Measurements from ENCODE around the gene PACSIN1. TPM values are rescaled to one million over a fixed set of nuclear protein-coding genes. Genes with fewer than 3 reads are reported as not detected.

PACSIN1 gene
- total and polyA plus RNA-seq, 7 donors, result 0.36 to 1.9 (median 0.68) TPM; not detected in 2

DNA sequence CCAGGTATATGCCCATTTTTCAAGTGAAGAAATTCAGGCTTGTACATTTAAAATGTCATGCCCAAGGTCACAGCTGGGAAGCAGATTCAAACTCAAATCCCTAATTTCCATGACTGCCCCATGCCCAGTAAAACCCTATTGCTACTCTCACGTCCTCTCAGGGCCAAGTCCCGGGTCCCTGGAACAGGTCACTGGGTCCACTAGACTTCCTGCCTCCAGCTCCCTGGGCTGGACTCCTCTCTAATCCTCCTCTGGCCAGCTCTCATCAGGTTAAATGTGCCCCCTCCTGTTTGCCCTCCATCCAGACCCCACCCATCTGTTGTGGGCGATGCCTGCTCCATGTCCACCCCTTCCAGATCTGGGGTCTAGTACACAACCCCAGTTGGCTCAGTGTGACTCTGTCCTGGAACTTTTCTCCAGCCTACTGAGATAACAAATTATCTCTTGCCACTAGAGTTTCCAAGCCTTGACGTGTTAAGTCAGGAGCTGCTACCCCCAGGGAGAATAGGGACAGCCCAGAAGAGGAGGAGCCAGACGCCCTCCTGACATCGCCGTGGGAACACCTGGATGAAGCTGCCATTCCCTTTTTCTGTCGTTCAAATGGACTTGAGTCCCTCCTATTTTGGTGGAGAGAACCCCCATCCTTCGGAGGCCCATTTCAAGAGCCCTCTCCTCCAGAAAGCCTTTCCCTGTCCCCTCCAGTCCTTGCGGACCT, 93.9 kb downstream of the PACSIN1 start:
- Histone ChIP-seq H3K36me3 (no peaks in the 10 kb centered on the region), H3K9me3 (peaks cover 0 to 6% (median 3%) of the 10 kb centered on the region in 4 donors), H3K27ac (no peak overlapping the region), H3K4me1 (no peaks in the 10 kb centered on the region), H3K4me3 (no peak overlapping the region), H3K27me3 (no peaks in the 10 kb centered on the region)
- no peak for DNase-seq
- intact Hi-C loops (cut with DNase I), result no loop called here
- no peak for TF ChIP-seq POLR2AphosphoS5 (IDR thresholded peaks at IDR 0.05)
- 80 to 81% methylated on average over 10 of the region's 10 CpGs for WGBS, 2 donors

DNA sequence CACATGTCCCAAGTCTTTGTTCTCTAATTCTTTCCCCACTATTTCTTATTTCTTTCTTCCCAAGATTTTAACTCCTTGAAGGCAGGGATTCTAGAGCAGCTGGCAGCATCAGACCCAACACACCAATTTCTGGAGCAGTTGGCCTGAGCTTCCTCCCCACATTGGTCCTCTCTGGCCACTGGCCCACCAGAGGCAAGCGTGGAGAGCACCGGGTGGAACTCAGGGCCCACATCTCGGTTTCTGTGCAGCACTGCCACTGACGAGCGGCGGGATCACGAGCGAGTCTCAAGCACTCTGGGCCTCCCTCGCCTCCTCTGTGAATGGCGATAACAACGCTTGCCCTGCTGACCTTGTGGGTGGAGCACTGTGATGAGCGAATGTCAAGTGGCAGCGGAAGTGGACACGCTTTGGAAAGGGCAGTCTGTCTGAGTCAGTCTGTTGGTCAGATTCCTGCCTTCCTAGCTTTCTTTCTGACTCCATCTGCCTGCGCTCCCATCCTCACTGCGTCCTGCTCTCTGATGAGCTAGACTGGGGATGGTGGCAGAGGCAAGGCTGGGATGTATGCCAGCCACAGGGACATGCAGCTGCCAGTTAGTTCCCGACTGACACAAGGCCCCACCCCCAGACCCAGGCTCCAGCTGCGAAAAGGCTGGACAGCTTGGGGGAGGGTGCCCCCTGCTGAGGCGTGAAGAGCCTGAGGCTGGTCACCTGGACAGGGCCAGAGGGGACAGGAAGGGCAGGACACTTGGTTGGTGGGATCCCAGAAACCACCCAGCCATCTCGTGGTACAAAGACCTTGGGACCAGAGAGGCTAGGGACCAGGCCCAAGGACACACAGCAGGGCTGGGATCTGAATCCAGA, 94.7 kb downstream of the PACSIN1 start:
- no peaks in the 10 kb centered on the region for H3K27me3 ChIP-seq
- intact Hi-C loops (cut with DNase I), result no loop called here
- DNase-seq, result no peak
- WGBS, 2 donors, result 72% methylated on average over 20 of the region's 20 CpGs
- H3K36me3 ChIP-seq, result no peaks in the 10 kb centered on the region
- no peak overlapping the region for H3K4me3 ChIP-seq
- TF ChIP-seq, protein P1, sequence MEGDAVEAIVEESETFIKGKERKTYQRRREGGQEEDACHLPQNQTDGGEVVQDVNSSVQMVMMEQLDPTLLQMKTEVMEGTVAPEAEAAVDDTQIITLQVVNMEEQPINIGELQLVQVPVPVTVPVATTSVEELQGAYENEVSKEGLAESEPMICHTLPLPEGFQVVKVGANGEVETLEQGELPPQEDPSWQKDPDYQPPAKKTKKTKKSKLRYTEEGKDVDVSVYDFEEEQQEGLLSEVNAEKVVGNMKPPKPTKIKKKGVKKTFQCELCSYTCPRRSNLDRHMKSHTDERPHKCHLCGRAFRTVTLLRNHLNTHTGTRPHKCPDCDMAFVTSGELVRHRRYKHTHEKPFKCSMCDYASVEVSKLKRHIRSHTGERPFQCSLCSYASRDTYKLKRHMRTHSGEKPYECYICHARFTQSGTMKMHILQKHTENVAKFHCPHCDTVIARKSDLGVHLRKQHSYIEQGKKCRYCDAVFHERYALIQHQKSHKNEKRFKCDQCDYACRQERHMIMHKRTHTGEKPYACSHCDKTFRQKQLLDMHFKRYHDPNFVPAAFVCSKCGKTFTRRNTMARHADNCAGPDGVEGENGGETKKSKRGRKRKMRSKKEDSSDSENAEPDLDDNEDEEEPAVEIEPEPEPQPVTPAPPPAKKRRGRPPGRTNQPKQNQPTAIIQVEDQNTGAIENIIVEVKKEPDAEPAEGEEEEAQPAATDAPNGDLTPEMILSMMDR (IDR thresholded peaks at IDR 0.05), result no peak
- TF ChIP-seq POLR2A (IDR thresholded peaks at IDR 0.05) (no peak), POLR2AphosphoS5 (IDR thresholded peaks at IDR 0.05) (no peak)
- H3K9me3 ChIP-seq, result peaks cover 0 to 6% (median 3%) of the 10 kb centered on the region in 4 donors
- H3K4me1 ChIP-seq, result no peaks in the 10 kb centered on the region
- no peak overlapping the region for H3K27ac ChIP-seq

DNA sequence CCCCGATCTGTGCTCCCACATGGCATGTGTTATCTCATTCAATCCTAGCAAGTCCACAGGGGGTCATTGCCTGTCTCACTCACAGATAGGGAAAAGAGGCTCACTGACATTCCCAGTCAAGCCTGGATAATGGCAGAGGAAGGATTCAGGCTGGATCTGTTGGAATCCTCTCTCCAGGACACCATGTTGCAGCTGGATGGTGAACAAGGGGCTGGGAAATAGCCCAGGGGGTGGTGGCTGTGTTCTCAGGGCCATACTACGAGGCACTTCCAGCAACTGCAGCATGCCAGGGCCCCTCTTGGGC, 95.3 kb downstream of the PACSIN1 start:
- no peaks in the 10 kb centered on the region for H3K36me3 ChIP-seq
- H3K27me3 ChIP-seq, result no peaks in the 10 kb centered on the region
- 87 to 90% methylated on average over 2 of the region's 2 CpGs for WGBS, 2 donors
- no peak overlapping the region for H3K4me3 ChIP-seq
- intact Hi-C loops (cut with DNase I), result no loop called here
- DNase-seq, result no peak
- TF ChIP-seq EP300 (IDR thresholded peaks at IDR 0.05) (no peak), POLR2AphosphoS5 (IDR thresholded peaks at IDR 0.05) (no peak), POLR2A (IDR thresholded peaks at IDR 0.05) (no peak)
- TF ChIP-seq, protein P1 (IDR thresholded peaks at IDR 0.05), result no peak
- H3K27ac ChIP-seq, result no peak overlapping the region
- no peaks in the 10 kb centered on the region for H3K4me1 ChIP-seq
- peaks cover 0 to 6% (median 3%) of the 10 kb centered on the region in 4 donors for H3K9me3 ChIP-seq

DNA sequence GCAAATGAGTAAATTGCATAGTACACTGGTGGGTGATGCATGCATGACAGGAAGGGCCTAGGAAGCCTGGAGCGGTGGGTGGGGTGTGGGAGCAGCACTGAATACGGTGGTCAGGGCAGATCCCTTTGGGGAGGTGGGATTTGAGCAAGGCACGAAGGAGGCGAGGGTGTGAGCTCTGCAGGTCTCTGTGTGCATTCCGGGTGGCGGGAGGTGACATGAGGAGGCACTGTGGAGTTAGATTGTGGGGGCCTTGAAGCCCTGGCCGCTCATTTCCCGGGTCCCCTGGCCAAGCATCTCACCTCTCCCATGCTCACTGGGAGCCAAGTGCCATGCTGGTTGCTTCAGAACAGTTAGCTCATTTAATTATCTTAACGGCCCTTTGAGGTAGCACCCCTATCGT, 96.5 kb downstream of the PACSIN1 start:
- no peak overlapping the region for H3K4me3 ChIP-seq
- peaks cover 0 to 6% (median 3%) of the 10 kb centered on the region in 4 donors for H3K9me3 ChIP-seq
- H3K27ac ChIP-seq, result no peak overlapping the region
- no peaks in the 10 kb centered on the region for H3K36me3 ChIP-seq
- whole genome bisulfite sequencing, 2 donors, result 86 to 92% methylated on average over 10 of the region's 10 CpGs
- peaks cover 0 to 10% (median 0%) of the 10 kb centered on the region in 3 donors for H3K27me3 ChIP-seq
- H3K4me1 ChIP-seq, result no peaks in the 10 kb centered on the region
- TF ChIP-seq, protein P1 (IDR thresholded peaks at IDR 0.05), result no peak
- TF ChIP-seq POLR2AphosphoS5 (IDR thresholded peaks at IDR 0.05) (no peak), POLR2A (IDR thresholded peaks at IDR 0.05) (no peak), EP300 (IDR thresholded peaks at IDR 0.05) (no peak)
- intact Hi-C loops (cut with DNase I), result no loop called here
- DNase-seq, result no peak

DNA sequence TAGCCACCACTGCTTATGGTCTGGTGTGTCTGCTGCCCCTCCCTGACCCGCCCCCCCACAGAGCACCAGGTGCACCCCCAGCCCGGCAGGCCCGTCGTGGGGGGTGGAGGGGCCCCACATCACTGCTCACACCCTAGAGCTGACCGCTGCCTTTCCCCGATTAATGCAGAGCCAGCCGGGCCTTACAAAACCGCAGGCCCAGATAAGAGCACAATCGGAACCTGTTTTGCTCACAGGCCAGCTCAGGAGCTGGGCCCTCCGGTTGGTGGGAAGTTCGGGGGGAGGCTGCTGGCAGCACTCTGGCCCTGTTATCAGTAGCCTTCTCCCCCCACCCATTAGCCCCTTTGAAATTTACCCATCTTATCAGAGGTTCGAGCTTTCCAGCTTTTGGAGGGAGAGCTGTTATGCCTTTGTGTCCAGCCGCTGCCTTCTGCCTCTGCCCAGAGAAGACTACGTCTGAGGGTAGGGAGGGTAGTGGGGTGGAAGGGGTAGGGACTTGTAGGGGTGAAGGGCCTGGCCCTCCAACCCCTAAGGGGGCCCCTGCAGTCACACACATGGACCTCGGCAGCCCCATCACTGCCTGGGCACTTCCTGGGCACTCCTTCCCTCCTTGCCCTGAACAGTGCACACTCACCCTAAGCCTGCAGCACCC, 97.1 kb downstream of the PACSIN1 start:
- Histone ChIP-seq H3K4me3 (no peak overlapping the region), H3K9me3 (peaks cover 0 to 6% (median 3%) of the 10 kb centered on the region in 4 donors), H3K27ac (no peak overlapping the region), H3K27me3 (peaks cover 0 to 13% (median 3%) of the 10 kb centered on the region in 3 donors), H3K36me3 (no peaks in the 10 kb centered on the region), H3K4me1 (no peaks in the 10 kb centered on the region)
- intact Hi-C loops (cut with DNase I), result no loop called here
- no peak for DNase-seq
- 72 to 84% methylated on average over 15 of the region's 15 CpGs for WGBS, 2 donors
- no peak for TF ChIP-seq POLR2AphosphoS5 (IDR thresholded peaks at IDR 0.05)
- TF ChIP-seq, protein P1 (IDR thresholded peaks at IDR 0.05), result no peak
- no peak for TF ChIP-seq EP300 (IDR thresholded peaks at IDR 0.05)
